Vagina (tissue), 2 donors: ENCODE measurements around the gene PTPN1.
A peak's percentile ranks its signal among the peaks of the same experiment; 100 is the strongest.

Experiments
- CTCF ChIP-seq, 3 experiments: fragments of 450-650 bp in 2 of 3; fragments of 200-600 bp in 1 of 3; sonication (generic) in 1 of 3; IDR thresholded peaks; one replicate each; pipeline ENCODE4 v1.5.1; 2017 to 2019; ENCODE audit warnings: antibody characterized with exemption in 3 of 3, mild to moderate bottlenecking in 2 of 3, moderate library complexity in 2 of 3
- POLR2AphosphoS5 ChIP-seq, 2 donors: sonication (generic); formaldehyde crosslinking; IDR thresholded peaks; one replicate each; pipeline ENCODE4 v1.9.0; 2017; ENCODE audit warnings: antibody characterized with exemption in 2 of 2, mild to moderate bottlenecking in 2 of 2, low read depth in 1 of 2; ENCODE audit not compliant: insufficient read depth in 1 of 2

- TF ChIP-seq CTCF (IDR thresholded peaks at IDR 0.05) (no peak), POLR2AphosphoS5 (IDR thresholded peaks at IDR 0.05; ENCODE audit: insufficient read depth in 1 of 2, low read depth in 1 of 2) (peak in 1 of 2 donors; percentile 14)
Measured at GRCh38 chr20:50538276-50538675, 28.1 kb downstream of the PTPN1 start.
